LHCN-M2 (cell line): ENCODE data around the gene RASSF8. TPM values are rescaled to one million over a fixed set of nuclear protein-coding genes. Genes with fewer than 3 reads are reported as not detected.

Source experiments
- DNase-seq: peaks from one replicate; pipeline ENCODE4 v3.0.0-alpha.2; 2012; ENCODE audit warnings: low read depth
- polyA plus RNA-seq: library from polyadenylated mRNA; unstranded; fragments of >200 nt; gene quantifications from one replicate; pipeline ENCODE4 v1.2.1, GENCODE V29; 2012; ENCODE audit warnings: missing spikeins
- total RNA-seq: library from RNA; depleted of rRNA; stranded (reverse); fragments of >200 nt; gene quantifications from 2 replicates; pipeline ENCODE4 v1.2.3, GENCODE V29; 2014; rRNA removed

The RASSF8 gene, protein sequence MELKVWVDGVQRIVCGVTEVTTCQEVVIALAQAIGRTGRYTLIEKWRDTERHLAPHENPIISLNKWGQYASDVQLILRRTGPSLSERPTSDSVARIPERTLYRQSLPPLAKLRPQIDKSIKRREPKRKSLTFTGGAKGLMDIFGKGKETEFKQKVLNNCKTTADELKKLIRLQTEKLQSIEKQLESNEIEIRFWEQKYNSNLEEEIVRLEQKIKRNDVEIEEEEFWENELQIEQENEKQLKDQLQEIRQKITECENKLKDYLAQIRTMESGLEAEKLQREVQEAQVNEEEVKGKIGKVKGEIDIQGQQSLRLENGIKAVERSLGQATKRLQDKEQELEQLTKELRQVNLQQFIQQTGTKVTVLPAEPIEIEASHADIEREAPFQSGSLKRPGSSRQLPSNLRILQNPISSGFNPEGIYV
- total RNA-seq, result 24.1 and 26.6 TPM in 2 replicates
- 6.2 TPM for polyA plus RNA-seq

DNA sequence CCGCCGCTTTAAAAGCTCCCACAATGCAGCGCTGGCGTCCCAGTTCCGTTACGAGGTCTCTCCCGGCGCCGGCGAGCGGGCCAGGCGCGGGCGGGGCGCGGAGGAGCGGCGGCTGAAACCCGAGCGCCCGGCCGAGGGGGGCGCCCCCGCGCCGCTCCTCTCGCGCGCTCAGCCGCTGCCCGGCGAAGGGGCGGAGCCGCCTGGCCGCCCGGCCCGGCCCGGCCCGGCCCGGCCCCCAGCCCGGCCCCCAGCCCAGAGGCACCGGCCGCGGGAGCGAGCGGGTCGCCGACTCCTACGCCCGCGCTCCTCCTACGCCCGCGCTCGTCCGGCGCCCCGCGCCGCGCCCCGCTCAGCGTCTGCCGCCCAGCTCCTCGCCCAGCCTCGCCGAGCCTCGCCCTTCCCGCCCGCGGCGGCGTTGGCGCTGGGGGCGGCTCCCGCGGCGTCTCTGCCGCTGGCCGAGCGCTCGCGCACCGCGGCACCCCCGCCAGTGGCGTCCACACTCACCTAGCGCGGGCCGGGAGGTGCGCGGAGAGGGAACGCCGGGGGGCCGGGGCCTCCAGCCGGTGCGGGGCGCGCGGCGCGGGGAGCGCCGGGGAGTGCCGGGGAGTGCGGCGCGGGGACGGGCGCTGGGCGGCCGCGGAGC lies at the start of gene RASSF8:
Gene RASSF8 (plus strand): TSS at position 255 of the 643 bp plus-strand sequence. CDS start 96,662 bp downstream, outside the sequence.
- DNase-seq, result peak; percentile 67

DNA sequence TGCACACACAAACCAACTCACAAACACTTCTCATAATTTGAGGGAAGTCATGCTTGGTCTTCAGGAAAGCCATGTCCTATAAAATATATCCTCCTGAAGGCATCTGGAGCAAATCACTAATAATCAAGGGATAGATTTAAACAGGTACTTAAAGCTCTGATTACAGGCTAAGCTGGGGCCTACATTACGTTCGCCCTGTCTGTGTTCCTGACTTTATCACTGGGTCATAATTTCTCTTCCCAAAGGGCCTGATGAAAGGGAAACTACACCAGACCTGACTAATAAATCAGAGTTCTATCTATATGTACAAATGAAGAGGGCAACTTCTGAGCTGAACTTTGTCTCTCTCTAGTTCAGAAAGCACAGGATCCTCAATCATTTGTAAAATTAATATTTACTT lies 43.9 kb upstream of the RASSF8 start:
- no peak for DNase-seq

- DNase-seq, result no peak
Observed at GRCh38 chr12:25924491-25925001, 33.9 kb upstream of the RASSF8 start.

- no peak for DNase-seq
Observed at GRCh38 chr12:25925064-25925463, 33.4 kb upstream of the RASSF8 start.

DNA sequence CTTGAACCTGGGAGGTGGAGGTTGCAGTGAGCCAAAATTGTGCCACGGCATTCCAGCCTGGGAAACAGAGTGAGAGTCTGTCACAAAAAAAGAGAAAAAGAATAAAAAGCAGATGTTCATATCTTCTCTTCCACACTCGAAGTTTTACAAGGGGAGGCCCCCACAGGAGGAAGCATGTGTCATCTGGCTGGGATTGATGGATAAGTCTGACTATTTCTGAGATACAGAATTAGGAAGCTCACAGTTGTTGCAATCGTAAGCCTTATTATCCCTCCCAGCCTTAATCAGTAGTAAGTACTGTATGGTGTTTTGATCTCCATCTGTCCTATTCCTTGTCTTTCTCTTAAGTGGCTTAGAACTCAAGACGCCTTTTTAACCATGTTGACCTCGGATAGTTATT lies 31.9 kb upstream of the RASSF8 start:
- DNase-seq, result no peak

GRCh38 chr12:25929142-25929541 lies 29.3 kb upstream of the RASSF8 start:
- DNase-seq, result peak; percentile 12

- no peak for DNase-seq
Observed at GRCh38 chr12:25932971-25933370, 25.5 kb upstream of the RASSF8 start.

DNA sequence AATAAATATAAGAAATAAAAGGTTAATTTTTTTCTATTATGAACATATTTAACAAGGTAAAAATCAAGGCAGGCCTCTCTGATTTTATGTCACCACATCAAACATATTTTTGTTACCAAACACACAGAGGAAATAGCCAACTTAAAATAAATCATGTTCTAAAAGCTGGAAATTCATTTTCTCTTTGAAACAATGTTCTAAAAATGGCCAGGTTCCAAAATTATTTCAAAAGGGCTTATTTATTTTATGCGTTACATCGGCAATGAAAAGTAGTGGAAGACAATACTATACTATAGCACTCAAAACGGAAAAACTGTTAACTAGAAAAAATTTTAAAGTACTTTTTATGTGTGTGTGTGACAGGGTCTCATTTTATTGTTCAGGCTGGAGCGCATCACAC lies 24.0 kb upstream of the RASSF8 start:
- no peak for DNase-seq

DNA sequence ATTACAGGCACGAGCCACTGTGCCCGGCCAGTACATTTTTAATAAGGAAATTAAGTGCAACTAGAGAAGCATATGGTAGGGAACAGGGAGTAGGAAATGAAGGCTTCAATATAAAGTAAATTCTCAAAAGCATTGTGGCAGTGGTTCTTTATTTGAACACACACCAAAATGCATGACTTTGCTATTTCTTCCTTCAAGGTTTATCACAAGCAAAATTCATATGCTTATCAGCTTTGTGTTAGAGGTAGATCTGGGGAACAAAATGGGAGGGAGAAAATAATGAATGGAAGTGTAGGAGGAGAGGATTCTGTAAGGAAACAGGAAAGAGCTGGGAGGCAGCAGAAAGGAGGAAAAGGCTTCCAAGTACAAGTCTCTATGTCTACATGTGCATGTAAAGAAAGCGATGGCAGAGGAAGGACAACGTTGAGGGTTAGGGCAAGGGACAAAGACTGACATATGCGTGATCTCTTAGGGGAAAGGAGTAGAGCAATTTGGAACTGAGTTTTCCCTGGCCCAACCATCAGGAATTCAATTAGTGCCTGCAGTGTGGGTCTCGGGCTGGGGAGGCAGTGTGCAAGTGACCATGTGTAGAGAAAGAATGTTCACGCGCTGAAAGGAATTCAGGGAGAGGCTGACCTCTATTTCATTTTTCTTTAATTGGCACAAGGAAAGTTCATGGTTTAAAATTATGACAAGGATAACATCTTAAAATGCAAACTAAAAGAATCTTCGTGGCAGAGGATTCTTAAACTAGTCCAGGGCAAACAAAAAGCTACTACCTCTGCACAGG lies 22.9 kb upstream of the RASSF8 start:
- peak; percentile 13 for DNase-seq

- DNase-seq, result no peak
Observed at GRCh38 chr12:25937096-25937495, 21.4 kb upstream of the RASSF8 start.

DNA sequence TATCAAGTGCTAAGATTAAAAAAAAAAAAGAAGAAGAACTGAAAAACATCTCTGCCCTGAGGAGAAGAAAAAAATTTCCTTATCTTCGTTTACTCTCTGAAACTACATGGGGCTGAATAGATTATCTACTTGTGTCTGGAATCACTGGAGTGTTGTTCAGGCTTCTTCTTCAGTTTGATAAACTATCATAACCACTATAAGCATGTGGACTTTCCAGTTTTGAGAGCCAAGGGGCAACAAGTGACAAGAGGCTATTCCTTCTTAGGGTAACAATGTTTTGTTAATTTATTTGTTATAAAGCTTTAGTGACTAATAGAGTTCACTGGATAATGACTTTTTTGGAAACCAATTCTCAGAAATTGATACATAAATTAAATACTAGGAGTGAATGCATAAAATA lies 19.9 kb upstream of the RASSF8 start:
- no peak for DNase-seq

DNA sequence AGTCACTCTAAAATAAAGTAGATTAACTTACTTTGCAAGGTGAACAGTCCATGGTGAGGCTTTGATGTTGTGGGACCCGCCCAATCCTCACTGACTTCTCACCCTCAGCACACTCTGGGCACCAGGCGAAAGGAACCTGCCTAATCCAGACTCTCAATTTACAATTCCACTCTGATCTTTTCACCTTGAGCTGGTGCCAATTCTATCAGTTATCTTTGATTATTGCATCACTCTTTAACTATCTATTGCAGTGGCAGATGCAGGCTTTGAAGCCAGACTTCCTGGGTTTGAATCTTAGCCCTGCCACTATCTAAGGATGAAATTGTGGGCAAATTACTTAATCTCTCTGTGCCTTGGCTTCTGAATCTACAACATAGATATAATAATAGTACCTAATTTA lies 18.9 kb upstream of the RASSF8 start:
- DNase-seq, result no peak

DNA sequence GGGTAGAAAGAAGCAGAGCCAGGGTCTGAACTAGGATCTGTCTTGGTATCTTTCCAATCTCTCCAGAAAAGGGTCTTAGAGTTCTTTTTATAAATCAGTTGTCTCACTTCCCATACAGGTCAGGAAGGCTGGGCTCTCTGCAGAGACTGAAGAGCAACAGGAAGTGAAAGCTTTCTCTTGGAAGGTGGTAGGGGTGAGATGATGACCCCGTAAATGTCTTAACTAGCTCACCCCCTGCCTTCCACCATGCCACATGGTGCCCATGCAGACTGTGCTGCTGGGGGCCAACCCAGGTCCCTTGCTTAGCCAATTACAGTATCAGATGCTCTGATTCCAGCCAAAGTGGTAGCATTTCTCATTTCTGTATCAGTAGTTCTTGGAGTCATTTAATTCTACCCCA lies 17.6 kb upstream of the RASSF8 start:
- DNase-seq, result no peak

DNA sequence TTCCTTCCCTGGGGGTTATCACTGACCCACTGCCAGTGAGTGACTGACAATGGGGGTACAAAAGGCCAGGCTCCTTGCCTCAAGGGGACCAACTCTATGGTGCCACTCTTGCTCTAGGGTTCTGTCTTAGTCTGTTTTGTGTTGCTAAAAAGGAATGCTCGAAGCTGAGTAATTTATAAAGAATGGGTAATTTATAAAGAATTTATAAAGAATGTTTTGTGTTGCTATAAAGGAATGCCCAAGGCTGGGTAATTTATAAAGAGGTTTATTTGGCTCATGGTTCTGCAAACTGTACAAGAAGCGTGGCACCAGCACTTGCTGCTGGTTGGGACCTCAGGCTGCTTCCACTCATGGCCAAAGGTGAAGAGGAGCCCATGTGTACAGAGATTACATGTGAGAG lies 15.8 kb upstream of the RASSF8 start:
- no peak for DNase-seq

DNA sequence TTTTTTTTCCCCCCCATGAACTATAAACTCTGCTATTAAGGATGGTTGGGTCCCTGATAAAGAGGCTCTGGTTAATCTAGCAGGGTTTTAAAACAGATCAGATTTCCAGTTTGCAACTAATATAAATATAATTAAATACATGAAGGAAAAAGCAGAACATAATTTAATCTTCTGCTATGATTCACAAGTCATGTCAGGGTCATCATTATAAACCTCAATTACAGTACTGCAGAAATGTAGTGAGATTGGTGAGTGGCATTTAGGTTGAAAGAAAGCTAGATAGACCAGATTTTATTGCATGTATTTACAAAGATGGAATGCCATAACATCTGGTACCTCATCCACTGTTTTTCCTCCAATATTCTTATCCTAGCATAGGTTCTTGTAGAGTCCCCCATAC lies 14.5 kb upstream of the RASSF8 start:
- no peak for DNase-seq

GRCh38 chr12:25949343-25949742 lies 9.1 kb upstream of the RASSF8 start:
- no peak for DNase-seq

GRCh38 chr12:25950329-25951115 lies 8.0 kb upstream of the RASSF8 start:
- peak; percentile 15 for DNase-seq

- peak; percentile 81 for DNase-seq
Observed at GRCh38 chr12:25957793-25958427, 572 bp upstream of the RASSF8 start.

DNA sequence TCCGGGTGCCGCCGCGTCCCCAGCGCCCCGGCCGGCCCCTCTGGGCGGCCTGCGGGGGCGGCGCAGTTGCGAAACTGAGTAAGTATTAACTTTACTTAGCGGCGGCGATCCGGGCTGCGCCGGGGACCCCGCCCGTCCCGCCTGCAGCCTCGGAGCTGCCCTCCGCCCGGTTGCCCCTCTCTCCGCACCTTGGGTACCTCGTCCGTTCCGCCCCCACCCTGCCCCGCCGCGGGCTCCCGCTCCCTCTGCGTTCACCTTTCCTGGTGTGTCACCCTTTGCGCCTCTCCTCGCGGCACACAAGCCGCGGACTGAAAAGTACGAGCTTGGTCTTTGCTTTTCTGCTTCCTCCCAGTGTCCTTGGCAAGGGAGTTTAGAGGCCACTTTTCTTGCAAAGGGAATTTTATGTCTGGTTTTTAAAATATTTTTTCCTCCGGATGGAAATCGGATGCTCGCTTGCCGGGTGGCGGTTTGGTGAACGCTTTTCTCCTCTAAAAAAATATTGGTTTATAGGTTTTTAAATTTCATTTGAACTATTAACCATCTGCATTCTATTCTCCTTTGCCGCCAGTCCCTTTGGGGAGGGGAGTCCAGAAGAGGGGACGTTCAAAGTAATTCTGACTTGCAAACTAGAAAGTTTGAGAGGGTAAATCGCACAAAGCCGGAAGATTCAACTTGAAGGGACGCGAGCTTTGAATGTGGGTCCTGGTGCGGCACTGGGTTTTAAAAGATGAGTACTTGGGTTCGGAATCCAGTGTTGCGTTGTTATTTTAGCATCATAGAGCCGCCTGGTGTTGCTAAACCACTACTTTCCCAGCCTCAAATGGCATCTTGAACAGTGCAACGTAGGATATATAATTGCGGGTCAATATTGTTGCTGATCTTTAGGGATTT lies 834 bp downstream of the RASSF8 start:
- DNase-seq, result peak; percentile 74

- DNase-seq, result peak; percentile 56
Observed at GRCh38 chr12:25960143-25960542, 1.7 kb downstream of the RASSF8 start.
